H1 (cell line): Measurements from ENCODE around the gene CCL25. TPM values are rescaled to one million over a fixed set of nuclear protein-coding genes. Genes with fewer than 3 reads are reported as not detected.

ENCODE experiments used
- CTCF ChIA-PET: fragments of 300-600 bp; sonication (Branson Sonifier 250); formaldehyde crosslinking; loops from one replicate; lab custom pipeline; 2021; ENCODE audit not compliant: partially characterized antibody; lab: Charles Lee
- POLR2A ChIA-PET: fragments of 300-600 bp; sonication (Branson Sonifier 250); formaldehyde crosslinking; loops from one replicate; lab custom pipeline; 2021; ENCODE audit warnings: inconsistent platforms; ENCODE audit not compliant: partially characterized antibody; lab: Charles Lee
- DNase-seq, 2 experiments: peaks; one replicate each; pipeline versions ENCODE4 v3.0.0 to v3.0.0-alpha.2; 2010 to 2022; ENCODE audit warnings: low spot score in 2 of 2, low read depth in 1 of 2, mixed read lengths in 1 of 2
- FAIRE-seq: peaks from 2 replicates; lab custom pipeline; 2011; peaks lifted over from hg19 to GRCh38; lab: Jason Lieb, UNC
- H2AFZ ChIP-seq: 2 replicates; pipeline ENCODE4 v1.8.1; 2012; ENCODE audit warnings: low read length, inconsistent platforms
- H2AK5ac ChIP-seq: 2 replicates; pipeline ENCODE4 v1.6.1; 2013; ENCODE audit warnings: low read depth, low read length
- H2BK120ac ChIP-seq: replicated peaks from 2 replicates; pipeline ENCODE3; 2013; ENCODE audit warnings: low read depth, low read length, inconsistent platforms
- H2BK12ac ChIP-seq: 2 replicates; pipeline ENCODE4 v1.6.1; 2013; ENCODE audit warnings: low read depth, low read length
- H2BK15ac ChIP-seq: 2 replicates; pipeline ENCODE4 v1.6.1; 2013; ENCODE audit warnings: low read length
- H2BK20ac ChIP-seq: 2 replicates; pipeline ENCODE4 v1.6.1; 2013; ENCODE audit warnings: low read length
- H2BK5ac ChIP-seq: 2 replicates; pipeline ENCODE4 v1.6.1; 2013; ENCODE audit warnings: low read depth, low read length
- H3K14ac ChIP-seq: 2 replicates; pipeline ENCODE4 v1.6.1; 2013; ENCODE audit warnings: inconsistent platforms; ENCODE audit not compliant: insufficient read length
- H3K18ac ChIP-seq: 2 replicates; pipeline ENCODE4 v1.6.1; 2013; ENCODE audit warnings: low read length; ENCODE audit errors: extremely low read depth
- H3K23ac ChIP-seq: 2 replicates; pipeline ENCODE4 v1.6.1; 2013; ENCODE audit warnings: inconsistent platforms; ENCODE audit not compliant: insufficient read length
- H3K23me2 ChIP-seq: 2 replicates; pipeline ENCODE4 v1.6.1; 2013; ENCODE audit warnings: low read depth, low read length
- H3K27ac ChIP-seq: 2 replicates; pipeline ENCODE4 v1.6.1; 2011; ENCODE audit warnings: low read depth, low read length, inconsistent platforms
- H3K27me3 ChIP-seq, 4 experiments: replicated peaks in 1 of 4; 1 replicate in 1 of 4; 2 replicates in 3 of 4; pipeline versions ENCODE4 v1.6.1 to v1.8.1; 2011 to 2013; ENCODE audit warnings: low read length in 3 of 4, mild to moderate bottlenecking in 3 of 4, inconsistent platforms in 2 of 4, mixed read lengths in 2 of 4, moderate library complexity in 1 of 4; ENCODE audit not compliant: control insufficient read depth in 3 of 4, insufficient read depth in 3 of 4; ENCODE audit errors: extremely low read depth in 1 of 4
- H3K36me3 ChIP-seq, 4 experiments: 2 replicates each; pipeline versions ENCODE4 v1.6.1 to v1.8.1; 2011 to 2013; ENCODE audit warnings: mild to moderate bottlenecking in 4 of 4, low read length in 3 of 4, moderate library complexity in 2 of 4, control low read depth in 1 of 4, inconsistent platforms in 1 of 4; ENCODE audit not compliant: insufficient read depth in 4 of 4, control insufficient read depth in 2 of 4
- H3K4ac ChIP-seq: replicated peaks from 2 replicates; pipeline ENCODE3; 2013; ENCODE audit warnings: low read length, low read depth, mixed read lengths, inconsistent platforms; ENCODE audit not compliant: insufficient read length
- H3K4me1 ChIP-seq, 4 experiments: replicated peaks in 1 of 4; 1 replicate in 1 of 4; 2 replicates in 3 of 4; pipeline versions ENCODE4 v1.6.1 to v1.8.1; 2011 to 2013; ENCODE audit warnings: low read length in 3 of 4, inconsistent platforms in 2 of 4, mixed read lengths in 1 of 4; ENCODE audit not compliant: insufficient read depth in 4 of 4, control insufficient read depth in 3 of 4
- H3K4me2 ChIP-seq, 2 experiments: 2 replicates each; pipeline versions ENCODE4 v1.6.1 to v1.8.1; 2011 to 2013; ENCODE audit warnings: low read depth in 2 of 2, low read length in 2 of 2, control low read depth in 1 of 2, inconsistent platforms in 1 of 2, mild to moderate bottlenecking in 1 of 2; ENCODE audit not compliant: insufficient read depth in 1 of 2
- H3K4me3 ChIP-seq, 4 experiments: fragments of 200-600, 300-600 bp in 1 of 4; sonication (generic), shearing (Covaris generic), sonication (Bioruptor Twin) in 1 of 4; 2 replicates each; pipeline versions ENCODE4 v1.5.1 to v1.8.1; 2011 to 2016; ENCODE audit warnings: low read length in 4 of 4, low read depth in 3 of 4, control low read depth in 2 of 4, inconsistent platforms in 2 of 4, mild to moderate bottlenecking in 2 of 4, mixed read lengths in 1 of 4, moderate library complexity in 1 of 4; ENCODE audit not compliant: insufficient read depth in 2 of 4; ENCODE audit errors: extremely low read depth in 1 of 4
- H3K56ac ChIP-seq: replicated peaks from 2 replicates; pipeline ENCODE3; 2013; ENCODE audit warnings: low read depth, mild to moderate bottlenecking, mixed read lengths, low read length, inconsistent platforms; ENCODE audit not compliant: insufficient read length
- H3K79me1 ChIP-seq: 2 replicates; pipeline ENCODE4 v1.6.1; 2013; ENCODE audit warnings: low read depth, low read length, control low read depth
- H3K79me2 ChIP-seq, 2 experiments: 2 replicates each; pipeline versions ENCODE4 v1.6.1 to v1.8.1; 2012 to 2013; ENCODE audit warnings: low read length in 2 of 2, mild to moderate bottlenecking in 2 of 2, inconsistent platforms in 1 of 2; ENCODE audit not compliant: insufficient read depth in 2 of 2, control insufficient read depth in 1 of 2
- H3K9ac ChIP-seq, 4 experiments: replicated peaks in 1 of 4; 1 replicate in 1 of 4; 2 replicates in 3 of 4; pipeline versions ENCODE4 v1.6.1 to v1.8.1; 2011 to 2013; ENCODE audit warnings: low read depth in 3 of 4, low read length in 3 of 4, control low read depth in 2 of 4, mild to moderate bottlenecking in 2 of 4, moderate library complexity in 2 of 4, inconsistent platforms in 1 of 4; ENCODE audit errors: extremely low read depth in 1 of 4
- H3K9me3 ChIP-seq, 2 experiments: 2 replicates each; pipeline versions ENCODE4 v1.6.1 to v1.8.1; 2012 to 2013; ENCODE audit warnings: mild to moderate bottlenecking in 2 of 2, moderate library complexity in 2 of 2, control low read depth in 1 of 2, inconsistent platforms in 1 of 2, low read depth in 1 of 2, low read length in 1 of 2, mixed read lengths in 1 of 2; ENCODE audit not compliant: insufficient read depth in 2 of 2
- H4K20me1 ChIP-seq, 2 experiments: replicated peaks in 1 of 2; 2 replicates each; pipeline versions ENCODE3 to v1.8.1; 2011 to 2013; ENCODE audit warnings: inconsistent platforms in 2 of 2, low read length in 2 of 2, mild to moderate bottlenecking in 1 of 2; ENCODE audit not compliant: insufficient read depth in 2 of 2, control insufficient read depth in 1 of 2
- H4K5ac ChIP-seq: 2 replicates; pipeline ENCODE4 v1.6.1; 2013; ENCODE audit warnings: low read length, low read depth, mixed read lengths, inconsistent platforms; ENCODE audit not compliant: insufficient read length
- H4K8ac ChIP-seq: 2 replicates; pipeline ENCODE4 v1.8.0; 2013; ENCODE audit warnings: mild to moderate bottlenecking, moderate library complexity, low read length, inconsistent platforms; ENCODE audit not compliant: insufficient read depth; ENCODE audit errors: extremely low read depth
- H4K91ac ChIP-seq: replicated peaks from 2 replicates; pipeline ENCODE3; 2013; ENCODE audit warnings: low read length, mixed read lengths, inconsistent platforms; ENCODE audit not compliant: insufficient read length
- CTBP2 ChIP-seq: IDR thresholded peaks from 2 replicates; pipeline ENCODE4 v1.7.0; 2011; ENCODE audit warnings: borderline replicate concordance, mild to moderate bottlenecking, moderate library complexity, mixed read lengths, low read length; ENCODE audit not compliant: insufficient read depth, insufficient read length
- E2F6 ChIP-seq: IDR thresholded peaks from 2 replicates; pipeline ENCODE4 v1.6.1; 2012; ENCODE audit warnings: inconsistent platforms
- HDAC6 ChIP-seq: IDR thresholded peaks from one replicate; pipeline ENCODE4 v1.7.1; 2012; ENCODE audit warnings: low read depth, mild to moderate bottlenecking, inconsistent platforms, low read length, moderate library complexity
- MAFK ChIP-seq: IDR thresholded peaks from 2 replicates; pipeline ENCODE4 v1.6.1; 2012; ENCODE audit warnings: low read depth, mild to moderate bottlenecking, improper control_type of control experiment, low read length
- NANOG ChIP-seq: IDR thresholded peaks from 2 replicates; pipeline ENCODE4 v1.6.1; 2011; ENCODE audit warnings: low read length, low read depth, mild to moderate bottlenecking, inconsistent platforms; ENCODE audit not compliant: insufficient read depth, poor library complexity, severe bottlenecking
- POLR2A ChIP-seq, 2 experiments: IDR thresholded peaks; 1 replicate in 1 of 2; 2 replicates in 1 of 2; pipeline ENCODE4 v1.6.1; 2011; ENCODE audit warnings: low read depth in 2 of 2, low read length in 2 of 2, mild to moderate bottlenecking in 2 of 2; ENCODE audit errors: control extremely low read depth in 1 of 2
- RAD21 ChIP-seq, 2 experiments: IDR thresholded peaks in 1 of 2; conservative IDR thresholded peaks in 1 of 2; 2 replicates each; pipeline ENCODE4 v1.6.1; 2011; ENCODE audit warnings: low read depth in 2 of 2, low read length in 2 of 2, improper control_type of control experiment in 1 of 2, inconsistent platforms in 1 of 2, mild to moderate bottlenecking in 1 of 2, moderate library complexity in 1 of 2
- RBBP5 ChIP-seq: IDR thresholded peaks from 2 replicates; pipeline ENCODE4 v1.7.1; 2012; ENCODE audit warnings: low read depth, mild to moderate bottlenecking, inconsistent platforms, low read length, moderate library complexity, borderline replicate concordance
- SIRT6 ChIP-seq: IDR thresholded peaks from one replicate; pipeline ENCODE4 v1.7.1; 2012; ENCODE audit warnings: low read length, inconsistent platforms
- ZNF274 ChIP-seq: IDR thresholded peaks from 2 replicates; pipeline ENCODE4 v1.7.0; 2012; ENCODE audit warnings: low read length, borderline replicate concordance; ENCODE audit errors: extremely low read depth
- WGBS, 2 experiments: shearing (Covaris generic) in 1 of 2; methylation state at CpG; one replicate each; pipeline versions ENCODE4 v1.1.6 to v1.1.7; 2013 to 2015; ENCODE audit warnings: low lambda C conversion rate in 2 of 2, mixed read lengths in 2 of 2, inconsistent platforms in 1 of 2, low coverage in 1 of 2, missing lambda C conversion rate in 1 of 2; ENCODE audit not compliant: insufficient replicate concordance in 2 of 2, insufficient coverage in 1 of 2, insufficient read length in 1 of 2; ENCODE audit errors: extremely low coverage in 1 of 2, missing lambda C conversion rate in 1 of 2; 5-methylcytosine and 5-hydroxymethylcytosine counted together
- polyA plus RNA-seq, 7 experiments: library from polyadenylated mRNA; depleted of rRNA in 3 of 7; stranded (reverse) in 5 of 7; unstranded in 2 of 7; fragments of >200 nt in 5 of 7; fragments of 200-250 nt in 2 of 7; gene quantifications; 1 replicate in 5 of 7; 2 replicates in 1 of 7; 4 replicates in 1 of 7; pipeline versions ENCODE4 v1.2.1 to v1.2.3, GENCODE V29; 2011 to 2013; ENCODE audit warnings: missing spikeins in 2 of 7, mixed read lengths in 2 of 7
- total RNA-seq: library from RNA; stranded (reverse); fragmentation: NEBNext Ultra II Directional; extraction: Animal tissue kit (Norgen Biotek cat#: 25700); gene quantifications from 2 replicates; pipeline ENCODE4 v1.2.1, GENCODE V29; 2021

CCL25 gene
- total and polyA plus RNA-seq, 2 of the 8 experiments (the other 6 are each of a cell fraction or from before 2014, with no cell fraction given) = 0.59 TPM; not detected in 1

- Histone ChIP-seq H3K4me2 (no peak overlapping the region), H4K20me1 (no peaks in the 10 kb centered on the region), H2BK120ac (no peak overlapping the region), H3K23me2 (peaks cover under 1% of the 10 kb centered on the region; the same call in 1 of the 2 replicates), H3K23ac (no peak overlapping the region), H2BK20ac (no peak overlapping the region), H4K91ac (no peak overlapping the region), H3K14ac (no peak overlapping the region), H3K4ac (no peak overlapping the region), H3K56ac (no peak overlapping the region), H3K18ac (no peak overlapping the region), H4K8ac (no peak overlapping the region), H2AFZ (no peak overlapping the region), H2BK15ac (no peak overlapping the region), H2BK12ac (no peak overlapping the region), H3K27ac (no peak overlapping the region), H3K27me3 (no peaks in the 10 kb centered on the region), H3K4me1 (no peaks in the 10 kb centered on the region), H2BK5ac (no peak overlapping the region), H3K4me3 (no peak overlapping the region), H3K9me3 (peaks cover 6 to 8% of the 10 kb centered on the region in 2 experiments; a peak in 3 of 4 replicates), H2AK5ac (no peak overlapping the region), H4K5ac (no peak overlapping the region), H3K36me3 (peaks cover 11 to 54% (median 21%) of the 10 kb centered on the region in 4 experiments), H3K9ac (no peak overlapping the region), H3K79me2 (no peaks in the 10 kb centered on the region), H3K79me1 (no peaks in the 10 kb centered on the region; the same call in 1 of the 2 replicates)
- ChIA-PET POLR2A (interaction anchor here (0.8 to 2.6 kb wide), 7 partner anchors 9 to 73 kb away, joined by 3 to 7 read pairs (median 3); no protein-coding TSS in a partner anchor), CTCF (interaction anchor here (0.6 to 2.4 kb wide), 7 partner anchors 10 to 99 kb away, joined by 3 to 7 read pairs (median 3); no protein-coding TSS in a partner anchor)
- FAIRE-seq = no peak
- DNase-seq = no peak
- WGBS, 2 experiments = 97% methylated on average over 4 of the region's 4 CpGs; no CpG with 5 or more reads in 1 of the 2 experiments
- no peak for TF ChIP-seq RAD21 (IDR thresholded peaks at IDR 0.05 in 1 of 2, conservative IDR thresholded peaks at IDR 0.05 in 1 of 2; ENCODE audit: low read depth in 2 of 2, low read length in 2 of 2)
- TF ChIP-seq HDAC6 = no peak
- no peak for TF ChIP-seq NANOG
- no peak for TF ChIP-seq MAFK
- no peak for TF ChIP-seq E2F6
- TF ChIP-seq ZNF274 = no peak
- TF ChIP-seq POLR2A (IDR thresholded peaks at IDR 0.05; ENCODE audit: control extremely low read depth in 1 of 2, low read depth in 2 of 2, low read length in 2 of 2) = no peak
- no peak for TF ChIP-seq SIRT6
- no peak for TF ChIP-seq RBBP5
- no peak for TF ChIP-seq CTBP2
These were observed 48.8 kb downstream of the CCL25 start for GRCh38 chr19:8101311-8101710.
